COLO668 (cell line): ENCODE data around the gene ARF5.

Experiments used
- DNase-seq: peaks from one replicate; lab custom pipeline; 2025; ENCODE audit not compliant: unreplicated experiment; lab: John Stamatoyannopoulos, UW

ARF5 gene

DNA sequence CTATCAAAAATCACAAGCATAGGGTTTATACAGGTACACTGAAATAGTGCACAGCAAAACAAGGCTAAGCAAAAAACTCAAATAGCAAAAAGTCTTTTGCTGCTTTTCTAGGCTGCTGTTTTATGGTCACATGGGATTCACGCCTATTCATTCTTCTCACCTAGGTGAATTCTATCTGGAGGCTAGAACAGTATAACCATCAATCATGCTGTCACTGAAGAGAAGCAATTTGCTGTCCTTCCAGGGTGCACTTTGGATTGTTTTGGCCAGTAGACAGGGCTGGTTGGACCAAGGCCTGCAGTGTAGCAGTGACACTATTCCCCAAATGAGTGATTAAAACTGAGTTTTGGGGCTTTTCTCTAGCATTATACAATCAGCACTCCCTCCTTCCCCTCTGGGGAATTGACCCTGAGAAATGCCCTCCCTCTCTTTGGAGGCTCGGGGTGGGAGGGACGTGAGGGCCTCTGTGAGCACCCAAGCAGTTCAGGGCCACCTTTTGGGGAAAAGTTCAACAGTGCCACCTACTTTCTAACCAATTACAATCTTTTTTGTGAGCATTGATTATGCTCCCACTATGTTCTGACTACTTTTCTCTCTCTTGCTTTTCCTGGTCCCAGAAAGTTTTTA is 47.6 kb downstream of the ARF5 start:
- no peak for DNase-seq

DNA sequence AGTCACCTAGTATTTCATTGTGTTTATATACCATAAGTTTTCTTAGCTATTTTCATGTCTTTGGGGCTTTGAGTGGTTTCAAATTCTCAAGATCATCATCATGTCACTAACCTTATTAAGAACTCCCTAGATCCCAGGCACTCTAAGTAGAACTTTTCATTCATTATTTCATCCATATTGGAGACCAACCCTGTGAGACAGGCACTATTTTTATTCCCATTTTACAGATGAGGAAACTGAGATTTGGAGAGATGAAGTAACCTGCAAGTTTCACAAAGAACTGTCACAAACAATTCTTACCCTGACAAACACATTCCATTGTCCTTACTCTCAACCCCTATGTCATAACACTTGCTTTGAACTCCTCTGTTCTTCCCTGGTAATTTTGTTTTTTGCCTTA is 50.0 kb downstream of the ARF5 start:
- DNase-seq = no peak
